Caco-2 (cell line): ENCODE results near the gene FOXN3. TPM values are rescaled to one million over a fixed set of nuclear protein-coding genes. Genes with fewer than 3 reads are reported as not detected.

Source experiments
- BruUV-seq: library from RNA; stranded (reverse); fragments of 400-500 nt; replicated peaks from 2 replicates; lab custom pipeline; 2021; lab: Mats Ljungman, UMichigan
- CTCF ChIA-PET: fragments of 300-600 bp; sonication (Branson Sonifier 250); formaldehyde crosslinking; loops from one replicate; lab custom pipeline; 2022; ENCODE audit warnings: antibody characterized with exemption; lab: Charles Lee
- POLR2A ChIA-PET: fragments of 300-600 bp; sonication (Branson Sonifier 250); formaldehyde crosslinking; loops from one replicate; lab custom pipeline; 2022; ENCODE audit warnings: antibody characterized with exemption; lab: Charles Lee
- DNase-seq, 2 experiments: peaks; one replicate each; pipeline versions ENCODE4 v3.0.0 to v3.0.0-alpha.2; 2020 to 2022
- H3K27me3 ChIP-seq: replicated peaks from 2 replicates; pipeline ENCODE4 v1.6.0; 2011; ENCODE audit warnings: low read length; ENCODE audit not compliant: control insufficient read depth, insufficient read depth
- H3K36me3 ChIP-seq: 2 replicates; pipeline ENCODE4 v1.5.1; 2011; ENCODE audit warnings: low read length; ENCODE audit not compliant: control insufficient read depth, insufficient read depth
- H3K4me1 ChIP-seq: fragments of 250-450 bp; sonication (Bioruptor Pico); 2 replicates; pipeline ENCODE4 v1.5.1; 2020; ENCODE audit warnings: mild to moderate bottlenecking
- H3K4me3 ChIP-seq: 2 replicates; pipeline ENCODE4 v1.5.1; 2011; ENCODE audit warnings: low read depth, mild to moderate bottlenecking, control low read depth, low read length
- H3K9me3 ChIP-seq: fragments of 250-450 bp; sonication (Bioruptor Pico); 2 replicates; pipeline ENCODE4 v1.5.1; 2020; ENCODE audit warnings: mild to moderate bottlenecking, moderate library complexity
- H3K27ac Mint-ChIP-seq: one replicate; pipeline ENCODE4 v1.8.0; 2022; ENCODE audit warnings: mixed read lengths; ENCODE audit not compliant: unreplicated experiment
- H3K27me3 Mint-ChIP-seq: one replicate; pipeline ENCODE4 v1.8.0; 2022; ENCODE audit warnings: mixed read lengths; ENCODE audit not compliant: insufficient read depth, unreplicated experiment
- H3K36me3 Mint-ChIP-seq: one replicate; pipeline ENCODE4 v1.8.0; 2022; ENCODE audit warnings: mild to moderate bottlenecking, mixed read lengths; ENCODE audit not compliant: insufficient read depth, unreplicated experiment
- H3K4me1 Mint-ChIP-seq: one replicate; pipeline ENCODE4 v1.8.0; 2022; ENCODE audit warnings: low read depth, mixed read lengths; ENCODE audit not compliant: unreplicated experiment
- H3K4me3 Mint-ChIP-seq: one replicate; pipeline ENCODE4 v1.8.0; 2022; ENCODE audit warnings: mild to moderate bottlenecking, moderate library complexity, mixed read lengths; ENCODE audit not compliant: unreplicated experiment
- H3K9me3 Mint-ChIP-seq: one replicate; pipeline ENCODE4 v1.8.0; 2022; ENCODE audit warnings: mixed read lengths; ENCODE audit not compliant: unreplicated experiment
- CTCF ChIP-seq, 2 experiments: fragments of 200-600 bp in 1 of 2; IDR thresholded peaks; 1 replicate in 1 of 2; 2 replicates in 1 of 2; pipeline versions ENCODE4 v1.5.1 to v1.8.0; 2011 to 2022; ENCODE audit warnings: antibody characterized with exemption in 1 of 2, control low read depth in 1 of 2, inconsistent platforms in 1 of 2, low read depth in 1 of 2, low read length in 1 of 2, mild to moderate bottlenecking in 1 of 2, moderate library complexity in 1 of 2; ENCODE audit not compliant: insufficient read depth in 1 of 2, severe bottlenecking in 1 of 2, unreplicated experiment in 1 of 2
- intact Hi-C: fragments of 100-400 bp; cut with micrococcal nuclease; formaldehyde crosslinking; loops from one replicate; pipeline ENCODE4 v1.10.0; 2022; ENCODE audit not compliant: unreplicated experiment
- total RNA-seq: library from RNA; stranded (reverse); gene quantifications from 2 replicates; pipeline ENCODE4 v1.2.3, GENCODE V29; 2022

The FOXN3 gene
- total RNA-seq, 1 experiment from 2014 or later = 20.6 TPM

- Histone ChIP-seq H3K4me1 (no peaks in the 10 kb centered on the region), H3K4me3 (no peak overlapping the region), H3K36me3 (no peaks in the 10 kb centered on the region), H3K27me3 (no peaks in the 10 kb centered on the region), H3K9me3 (no peaks in the 10 kb centered on the region)
- ChIA-PET POLR2A (no interaction called here), CTCF (no interaction called here)
- intact Hi-C loops = no loop called here
- Mint-ChIP-seq H3K36me3 (no peaks in the 10 kb centered on the region), H3K4me1 (no peaks in the 10 kb centered on the region), H3K27ac (no peak overlapping the region), H3K27me3 (no peaks in the 10 kb centered on the region), H3K4me3 (no peak overlapping the region), H3K9me3 (no peaks in the 10 kb centered on the region)
- no peak for TF ChIP-seq CTCF (IDR thresholded peaks at IDR 0.05; ENCODE audit: insufficient read depth in 1 of 2, low read depth in 1 of 2, low read length in 1 of 2, severe bottlenecking in 1 of 2, unreplicated experiment in 1 of 2)
- no TSS peak for BruUV-seq
- DNase-seq = no peak
Measured at GRCh38 chr14:89435492-89435891, 18.5 kb upstream of the FOXN3 start.

- no peaks in the 10 kb centered on the region for H3K27me3 ChIP-seq
- ChIA-PET CTCF (no interaction called here), POLR2A (no interaction called here)
- no peak overlapping the region for H3K4me3 ChIP-seq
- intact Hi-C loops = no loop called here
- no TSS peak for BruUV-seq
- Mint-ChIP-seq H3K27ac (no peak overlapping the region), H3K4me1 (no peaks in the 10 kb centered on the region), H3K27me3 (no peaks in the 10 kb centered on the region), H3K36me3 (no peaks in the 10 kb centered on the region), H3K4me3 (no peak overlapping the region), H3K9me3 (no peaks in the 10 kb centered on the region)
- H3K36me3 ChIP-seq = no peaks in the 10 kb centered on the region
- peaks cover 8% of the 10 kb centered on the region; the same call in 1 of the 2 replicates for H3K4me1 ChIP-seq
- no peak for DNase-seq
- no peak for TF ChIP-seq CTCF (IDR thresholded peaks at IDR 0.05; ENCODE audit: insufficient read depth in 1 of 2, low read depth in 1 of 2, low read length in 1 of 2, severe bottlenecking in 1 of 2, unreplicated experiment in 1 of 2)
- no peaks in the 10 kb centered on the region for H3K9me3 ChIP-seq
Measured at GRCh38 chr14:89432226-89432625, 15.2 kb upstream of the FOXN3 start.

- H3K4me3 Mint-ChIP-seq = no peak overlapping the region
- no peak overlapping the region for H3K4me3 ChIP-seq
- no peaks in the 10 kb centered on the region for H3K4me1 Mint-ChIP-seq
- H3K36me3 Mint-ChIP-seq = no peaks in the 10 kb centered on the region
- ChIA-PET CTCF (no interaction called here), POLR2A (no interaction called here)
- no peak for DNase-seq
- H3K27me3 ChIP-seq = no peaks in the 10 kb centered on the region
- H3K27ac Mint-ChIP-seq = no peak overlapping the region
- no TSS peak for BruUV-seq
- no peaks in the 10 kb centered on the region for H3K9me3 Mint-ChIP-seq
- peaks cover 8% of the 10 kb centered on the region; the same call in 1 of the 2 replicates for H3K4me1 ChIP-seq
- no peak for TF ChIP-seq CTCF (IDR thresholded peaks at IDR 0.05; ENCODE audit: insufficient read depth in 1 of 2, low read depth in 1 of 2, low read length in 1 of 2, severe bottlenecking in 1 of 2, unreplicated experiment in 1 of 2)
- H3K9me3 ChIP-seq = no peaks in the 10 kb centered on the region
- intact Hi-C loops = no loop called here
- H3K36me3 ChIP-seq = no peaks in the 10 kb centered on the region
- H3K27me3 Mint-ChIP-seq = no peaks in the 10 kb centered on the region
Measured at GRCh38 chr14:89430391-89431236, 13.6 kb upstream of the FOXN3 start.
